Stimulated activated CD8-positive, alpha-beta memory T cell treated with anti-CD3 and anti-CD28 coated beads, Interleukin-12 subunit alpha, Interleukin-12 subunit beta, amount 100 ng/mL, for 24 hours (primary cell): ENCODE data around the gene TPM4.
"Not testable (repeated sequence)": the region's sequence is repeated elsewhere in the genome, so short reads cannot be mapped to it uniquely, and the experiment has no call there.

ENCODE experiments used
- DNase-seq: peaks from one replicate; pipeline ENCODE4 v3.0.0-alpha.2; 2020; ENCODE audit errors: extremely low read depth

TPM4 gene

GRCh38 chr19:16098821-16099220 lies 22.5 kb downstream of the TPM4 start:
- no peak for DNase-seq

GRCh38 chr19:16099314-16099965 lies 23.1 kb downstream of the TPM4 start:
- DNase-seq: not testable (repeated sequence)

- no peak for DNase-seq
These were observed 24.2 kb downstream of the TPM4 start for GRCh38 chr19:16100524-16100923.

DNA sequence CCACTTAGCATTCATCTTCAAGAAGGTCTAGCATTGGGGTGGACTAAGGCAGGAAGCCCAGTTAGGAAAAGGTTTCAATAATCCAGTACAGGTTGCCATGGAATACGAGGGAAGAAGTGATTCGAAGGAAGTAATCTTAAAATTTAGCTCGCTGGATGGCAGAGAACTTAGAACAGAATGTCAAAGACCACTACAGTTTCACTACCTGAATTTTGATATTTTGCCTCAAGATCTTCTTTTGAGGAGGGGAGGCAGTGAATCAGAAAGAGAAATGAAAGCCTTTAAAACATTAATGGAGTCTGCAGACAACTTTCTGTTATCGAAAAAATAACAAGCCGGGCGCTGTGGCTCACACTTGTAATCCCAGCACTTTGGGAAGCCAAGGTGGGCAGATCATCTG lies 28.4 kb downstream of the TPM4 start:
- no peak for DNase-seq

GRCh38 chr19:16106121-16106520 lies 29.8 kb downstream of the TPM4 start:
- no peak for DNase-seq

- peak; percentile 94 for DNase-seq
These were observed 35.0 kb downstream of the TPM4 start, which contains the start of gene RAB8A for GRCh38 chr19:16111160-16111908. Gene RAB8A (plus strand): TSS chr19:16111889. CDS start chr19:16111902, 13 bp downstream.

- DNase-seq: no peak
These were observed 35.8 kb downstream of the TPM4 start for GRCh38 chr19:16111909-16112752.

DNA sequence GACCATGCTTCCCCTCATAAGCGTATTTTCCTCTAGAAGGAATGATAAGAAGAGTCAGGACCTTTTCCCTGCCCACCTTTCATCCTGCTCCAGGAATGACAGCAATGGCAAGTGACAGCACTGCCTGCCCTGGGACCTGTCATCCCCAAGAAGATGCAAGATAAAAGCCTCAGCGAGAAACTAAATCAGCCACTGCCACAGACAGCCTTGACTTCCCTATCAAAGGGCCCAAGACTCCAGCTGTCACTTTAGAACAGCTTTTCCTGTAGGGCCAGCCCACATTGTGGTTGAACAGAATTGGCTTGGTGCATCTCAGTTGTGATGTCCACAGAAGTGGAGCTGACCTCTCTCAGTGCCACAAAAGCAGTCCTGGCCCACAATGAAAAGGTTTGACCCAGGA lies 36.5 kb downstream of the TPM4 start:
- no peak for DNase-seq

DNA sequence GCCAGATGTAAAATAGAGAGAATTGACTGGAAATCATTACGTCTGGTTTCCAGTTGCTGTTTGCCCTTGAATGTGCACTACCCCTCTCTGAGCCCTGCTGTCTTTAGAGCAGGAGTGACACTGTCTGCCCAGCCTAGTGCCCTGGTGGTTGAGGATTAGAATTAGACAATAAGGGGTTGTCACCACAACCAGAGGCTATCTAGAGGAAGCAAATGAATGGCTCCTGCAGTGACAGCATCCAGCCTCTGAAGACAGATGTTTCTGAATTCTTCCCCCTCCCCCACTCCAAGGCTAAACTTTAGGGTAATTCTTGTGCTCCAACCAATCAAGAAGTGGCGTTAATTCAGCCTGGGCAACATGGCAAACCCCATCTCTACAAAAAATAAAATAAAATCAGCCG lies 37.4 kb downstream of the TPM4 start:
- DNase-seq: no peak

- DNase-seq: no peak
These were observed 39.2 kb downstream of the TPM4 start for GRCh38 chr19:16115301-16116039.

DNA sequence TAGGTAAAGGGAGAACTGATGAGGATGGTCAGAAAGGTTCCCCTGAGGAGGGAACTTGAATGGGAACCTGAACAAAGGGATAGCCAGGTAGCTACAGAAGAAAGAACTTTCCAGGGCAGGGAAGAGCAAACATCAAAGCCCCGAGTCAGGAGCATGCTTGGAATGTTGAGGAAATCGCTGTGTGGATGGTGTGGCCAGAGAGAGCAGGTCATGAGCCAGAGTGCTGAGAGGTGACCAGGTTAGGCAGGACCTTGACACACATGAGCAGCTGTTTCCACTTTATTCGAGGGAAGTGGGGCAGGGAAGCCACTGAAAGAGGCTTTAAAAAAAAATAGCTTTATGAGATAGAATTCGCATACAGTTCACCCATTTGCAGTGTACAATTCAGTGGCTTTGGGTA lies 39.8 kb downstream of the TPM4 start:
- DNase-seq: no peak

DNA sequence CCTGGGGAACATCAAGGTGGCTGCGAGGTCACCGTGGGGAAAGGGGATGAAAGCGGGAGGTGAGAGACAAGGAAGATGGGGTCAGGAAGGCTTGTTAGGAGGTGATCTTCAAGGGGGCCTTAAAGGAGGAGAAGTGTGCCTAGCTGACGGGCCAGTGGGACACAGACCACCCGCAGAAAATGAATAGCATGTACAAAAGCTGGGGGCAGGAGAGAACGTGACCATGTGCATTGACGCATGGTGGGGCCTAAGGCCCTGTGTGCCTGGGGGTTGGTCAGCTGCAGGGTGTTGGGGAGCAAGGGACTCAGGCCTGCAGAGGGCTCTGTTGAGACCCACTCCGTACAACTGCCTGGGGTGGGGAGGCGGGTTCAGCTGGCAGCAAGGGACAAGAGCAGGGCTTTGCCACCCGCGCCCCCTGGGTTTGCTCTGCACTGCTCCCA lies 41.3 kb downstream of the TPM4 start:
- no peak for DNase-seq

DNA sequence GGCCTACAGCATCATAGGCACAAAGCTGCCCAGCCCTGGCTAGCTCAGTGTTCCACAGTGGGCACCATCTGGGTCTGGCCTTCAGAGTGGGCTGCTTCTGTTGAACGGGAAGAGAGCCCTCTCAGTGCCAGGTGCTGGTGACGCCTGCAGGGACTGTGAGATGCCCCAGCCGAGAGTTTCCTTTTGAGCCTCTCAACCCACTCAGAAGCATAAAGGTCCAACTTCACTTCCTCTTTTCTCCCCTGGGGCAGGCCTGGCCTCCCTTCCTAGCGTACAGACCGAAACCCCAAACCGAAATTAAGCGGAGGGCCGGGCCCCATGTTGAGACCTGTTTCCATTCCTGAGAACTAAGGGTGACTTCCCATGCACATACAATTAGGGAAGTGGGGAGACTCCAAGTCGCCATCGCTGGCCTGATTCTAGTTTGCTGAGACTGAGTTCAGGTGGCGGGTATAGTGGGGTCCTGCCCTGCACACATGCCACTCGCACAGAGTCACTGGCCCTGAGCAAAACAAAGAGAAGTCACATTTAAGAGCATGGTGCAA lies 42.3 kb downstream of the TPM4 start:
- DNase-seq: no peak

- not testable (repeated sequence) for DNase-seq
These were observed 43.0 kb downstream of the TPM4 start for GRCh38 chr19:16119075-16119857.

DNA sequence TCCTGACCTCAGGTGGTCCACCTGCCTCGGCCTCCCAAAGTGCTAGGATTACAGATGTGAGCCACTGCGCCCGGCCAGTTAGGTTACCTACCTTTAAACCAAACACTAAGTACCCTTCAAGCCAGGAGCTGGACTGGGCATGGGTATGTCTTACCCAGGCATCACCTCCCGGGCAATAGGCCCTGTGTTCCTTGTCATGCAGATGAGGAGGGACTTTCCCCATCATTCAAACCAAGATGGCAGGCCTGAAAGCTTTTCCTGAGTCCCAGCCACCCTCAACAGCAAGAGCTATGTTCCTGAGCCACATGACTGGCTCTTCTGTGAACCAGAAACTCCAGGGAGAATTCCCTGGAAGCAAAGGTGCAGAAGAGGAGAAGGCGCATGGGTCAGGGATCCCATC lies 44.8 kb downstream of the TPM4 start:
- DNase-seq: no peak

DNA sequence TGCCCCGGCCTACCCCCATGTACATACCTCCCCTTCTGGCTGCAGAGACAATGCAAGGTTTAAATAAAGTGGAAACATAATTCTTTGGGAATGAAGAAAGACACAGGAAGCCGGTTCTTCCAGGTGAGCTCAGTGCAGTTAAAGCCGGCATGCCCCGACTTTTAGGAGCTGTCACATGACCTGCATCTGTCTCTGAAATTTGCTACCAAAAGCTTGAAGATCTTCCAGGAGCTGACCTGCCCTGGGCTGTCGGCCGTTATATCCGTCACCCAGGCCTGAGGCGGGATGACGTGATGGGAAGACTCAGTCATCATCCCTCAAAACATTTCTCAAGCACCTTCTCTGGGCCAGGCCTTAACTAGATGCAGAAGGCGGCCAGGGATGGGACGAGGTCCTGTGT lies 45.7 kb downstream of the TPM4 start:
- DNase-seq: no peak

DNA sequence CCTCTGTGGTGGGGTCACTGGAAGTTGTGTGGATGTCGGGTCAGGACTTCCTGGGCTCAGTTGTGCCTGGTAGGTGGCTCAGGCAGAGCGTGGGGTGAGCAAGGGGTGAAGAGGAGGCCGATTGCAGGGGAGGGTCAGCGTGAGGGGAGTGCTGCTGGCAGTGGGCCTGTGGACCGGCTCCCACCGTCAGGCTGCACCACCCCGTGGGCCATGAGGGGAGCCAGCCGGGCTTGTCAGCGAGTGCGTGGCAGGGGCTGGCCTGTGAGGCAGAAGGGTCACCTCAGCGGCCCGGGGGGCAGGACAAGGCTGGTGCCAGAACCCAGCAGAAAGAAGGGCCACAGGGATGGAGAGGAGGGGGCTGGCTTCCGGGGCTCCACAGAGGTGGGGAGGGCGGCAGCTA lies 48.7 kb downstream of the TPM4 start:
- DNase-seq: no peak

DNA sequence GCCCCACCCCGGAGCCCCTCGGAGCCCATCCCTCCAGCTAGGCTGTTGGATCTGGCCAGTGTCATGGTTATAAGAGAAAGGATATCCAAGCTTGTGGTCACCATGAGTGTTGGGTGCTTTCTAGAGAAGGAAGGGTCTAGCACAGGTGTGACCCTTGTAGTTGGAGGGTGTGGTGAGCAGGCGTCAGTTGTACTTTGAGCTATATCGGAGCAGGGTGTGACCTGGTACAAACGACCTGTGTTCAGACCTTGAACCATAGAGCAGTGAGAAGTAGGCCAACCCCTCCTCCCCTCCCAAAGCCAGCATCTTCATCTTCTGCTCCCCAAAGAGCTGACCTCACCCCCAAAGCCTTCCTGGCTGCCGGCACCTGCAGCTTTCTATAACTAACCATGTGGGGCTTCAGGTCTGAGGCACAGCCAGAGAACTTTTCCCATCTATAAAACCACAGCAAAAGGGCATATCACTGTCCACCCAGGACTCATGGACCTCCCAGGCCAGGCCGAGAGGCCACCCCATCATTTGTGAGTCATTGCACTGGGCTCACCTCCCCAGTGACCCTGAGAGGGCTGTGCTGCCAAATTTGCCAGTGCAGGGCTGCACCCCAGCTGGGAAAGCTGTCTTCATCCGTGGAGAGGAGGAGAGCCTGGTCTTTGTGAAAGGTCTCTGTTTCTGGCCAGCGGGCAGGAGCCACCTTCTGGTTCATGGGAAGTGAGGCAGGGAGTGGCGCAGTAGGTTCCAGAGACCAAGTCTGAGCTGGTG lies 49.6 kb downstream of the TPM4 start:
- DNase-seq: no peak

- no peak for DNase-seq
These were observed 50.8 kb downstream of the TPM4 start for GRCh38 chr19:16127080-16127479.
